Measurements from ENCODE around the gene LRRN4. TPM values are rescaled to one million over a fixed set of nuclear protein-coding genes. Genes with fewer than 3 reads are reported as not detected.
"Not testable (repeated sequence)": the region's sequence is repeated elsewhere in the genome, so short reads cannot be mapped to it uniquely, and the experiment has no call there.

The LRRN4 gene
- total RNA-seq, 4 donors from 2014 or later: not detected

DNA sequence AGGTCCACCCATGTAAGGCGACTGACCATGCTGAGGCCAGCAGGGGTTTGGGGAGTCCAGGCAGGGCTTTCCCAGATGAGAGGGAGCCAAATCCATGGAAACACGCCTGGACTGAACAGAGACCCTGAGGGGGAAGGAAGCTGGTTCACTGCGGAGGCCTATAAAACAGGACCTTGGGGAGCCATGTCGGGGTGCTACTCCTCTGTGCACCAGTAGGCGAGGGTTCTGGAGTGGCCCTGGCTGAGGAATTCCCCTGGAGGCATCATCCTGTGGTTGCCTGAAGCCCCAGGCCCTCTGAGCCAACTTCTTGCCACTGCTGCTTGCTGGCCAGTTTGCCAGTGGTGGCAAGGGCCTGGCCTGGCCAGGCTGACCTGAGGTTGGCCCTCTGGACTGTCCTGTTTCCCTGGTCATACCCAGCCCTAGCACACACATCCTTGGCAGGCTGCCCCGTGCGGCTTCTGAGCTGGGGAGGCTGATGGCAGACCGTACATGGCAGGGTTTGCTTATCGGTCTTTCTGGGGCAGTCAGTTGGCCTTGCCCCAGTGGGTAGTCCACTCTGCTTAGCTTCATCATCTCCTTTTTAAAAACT is 2.2 kb upstream of the LRRN4 start:
- Histone ChIP-seq H3K36me3 (no peaks in the 10 kb centered on the region), H3K4me1 (peaks cover 4 to 22% of the 10 kb centered on the region in 2 donors), H3K27me3 (no peaks in the 10 kb centered on the region), H3K27ac (no peak overlapping the region), H3K9me3 (no peaks in the 10 kb centered on the region), H3K4me3 (replicated peaks in 1 of 3) (no peak overlapping the region)
- DNase-seq: no peak
- no peak for TF ChIP-seq POLR2A (IDR thresholded peaks at IDR 0.05)
- TF ChIP-seq, protein P1, sequence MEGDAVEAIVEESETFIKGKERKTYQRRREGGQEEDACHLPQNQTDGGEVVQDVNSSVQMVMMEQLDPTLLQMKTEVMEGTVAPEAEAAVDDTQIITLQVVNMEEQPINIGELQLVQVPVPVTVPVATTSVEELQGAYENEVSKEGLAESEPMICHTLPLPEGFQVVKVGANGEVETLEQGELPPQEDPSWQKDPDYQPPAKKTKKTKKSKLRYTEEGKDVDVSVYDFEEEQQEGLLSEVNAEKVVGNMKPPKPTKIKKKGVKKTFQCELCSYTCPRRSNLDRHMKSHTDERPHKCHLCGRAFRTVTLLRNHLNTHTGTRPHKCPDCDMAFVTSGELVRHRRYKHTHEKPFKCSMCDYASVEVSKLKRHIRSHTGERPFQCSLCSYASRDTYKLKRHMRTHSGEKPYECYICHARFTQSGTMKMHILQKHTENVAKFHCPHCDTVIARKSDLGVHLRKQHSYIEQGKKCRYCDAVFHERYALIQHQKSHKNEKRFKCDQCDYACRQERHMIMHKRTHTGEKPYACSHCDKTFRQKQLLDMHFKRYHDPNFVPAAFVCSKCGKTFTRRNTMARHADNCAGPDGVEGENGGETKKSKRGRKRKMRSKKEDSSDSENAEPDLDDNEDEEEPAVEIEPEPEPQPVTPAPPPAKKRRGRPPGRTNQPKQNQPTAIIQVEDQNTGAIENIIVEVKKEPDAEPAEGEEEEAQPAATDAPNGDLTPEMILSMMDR (IDR thresholded peaks at IDR 0.05): no peak
- intact Hi-C loops (cut with DNase I): no loop called here
- 89 to 96% methylated on average over 7 to 9 of the region's 9 CpGs for WGBS, 2 donors

DNA sequence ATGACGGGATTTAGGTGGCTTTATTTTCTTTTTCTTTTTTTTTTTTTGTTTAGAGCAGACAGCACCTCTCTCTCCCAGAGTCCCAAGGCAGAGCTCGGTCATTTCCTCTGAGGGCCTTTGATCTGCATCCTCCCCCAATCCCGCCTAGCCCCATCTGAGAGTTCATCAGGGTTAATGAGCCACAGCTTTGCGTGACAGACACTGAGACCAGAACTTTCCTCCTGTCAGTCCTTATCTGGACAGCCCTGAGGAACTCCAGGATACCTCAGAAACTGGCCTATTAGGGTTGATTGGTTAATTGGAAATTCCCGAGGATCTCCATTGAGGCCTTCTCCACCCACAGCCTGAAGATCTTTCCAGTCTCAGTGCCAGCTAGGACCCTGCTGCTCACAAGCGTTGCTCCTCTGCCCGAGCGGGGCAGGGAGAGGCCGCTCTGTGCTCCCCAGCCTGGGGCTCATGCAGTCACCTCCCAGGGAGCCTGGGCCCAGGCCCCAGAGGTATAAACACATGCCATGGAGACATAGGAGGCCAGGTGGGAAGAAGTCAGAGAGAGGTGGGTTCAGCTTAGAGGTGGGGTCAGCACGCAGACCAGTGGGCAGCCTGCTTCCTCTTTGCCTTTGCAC is 1.4 kb upstream of the LRRN4 start:
- H3K4me1 ChIP-seq: peaks cover 4 to 22% of the 10 kb centered on the region in 2 donors
- H3K4me3 ChIP-seq (replicated peaks in 1 of 3): no peak overlapping the region
- no peaks in the 10 kb centered on the region for H3K9me3 ChIP-seq
- TF ChIP-seq, protein P1 (IDR thresholded peaks at IDR 0.05): no peak
- TF ChIP-seq POLR2A (IDR thresholded peaks at IDR 0.05): no peak
- intact Hi-C loops (cut with DNase I): no loop called here
- no peaks in the 10 kb centered on the region for H3K36me3 ChIP-seq
- WGBS, 2 donors: 85 to 87% methylated on average over 9 to 10 of the region's 10 CpGs
- H3K27ac ChIP-seq: no peak overlapping the region
- DNase-seq: no peak
- no peaks in the 10 kb centered on the region for H3K27me3 ChIP-seq

DNA sequence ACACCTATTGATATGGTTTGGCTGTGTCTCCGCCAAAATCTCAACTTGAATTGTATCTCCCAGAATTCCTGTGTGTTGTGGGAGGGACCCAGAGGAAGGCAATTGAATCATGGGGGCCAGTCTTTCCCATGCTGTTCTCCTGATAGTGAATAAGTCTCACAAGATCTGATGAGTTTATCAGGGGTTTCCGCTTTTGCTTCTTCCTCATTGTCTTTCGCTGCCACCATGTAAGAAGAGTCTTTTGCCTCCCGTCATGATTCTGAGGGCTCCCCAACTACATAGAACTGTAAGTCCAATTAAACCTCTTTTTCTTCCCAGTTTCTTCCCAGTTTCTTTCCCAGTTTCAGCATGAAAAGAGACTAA is 810 bp upstream of the LRRN4 start:
- H3K27ac ChIP-seq; DNase-seq; intact Hi-C loops (cut with DNase I); H3K4me3 ChIP-seq (replicated peaks in 1 of 3); H3K36me3 ChIP-seq; H3K27me3 ChIP-seq; H3K9me3 ChIP-seq: not testable (repeated sequence)
- 85 to 86% methylated on average over 4 of the region's 4 CpGs for WGBS, 2 donors
- H3K4me1 ChIP-seq: peaks cover 4 to 22% of the 10 kb centered on the region in 2 donors

DNA sequence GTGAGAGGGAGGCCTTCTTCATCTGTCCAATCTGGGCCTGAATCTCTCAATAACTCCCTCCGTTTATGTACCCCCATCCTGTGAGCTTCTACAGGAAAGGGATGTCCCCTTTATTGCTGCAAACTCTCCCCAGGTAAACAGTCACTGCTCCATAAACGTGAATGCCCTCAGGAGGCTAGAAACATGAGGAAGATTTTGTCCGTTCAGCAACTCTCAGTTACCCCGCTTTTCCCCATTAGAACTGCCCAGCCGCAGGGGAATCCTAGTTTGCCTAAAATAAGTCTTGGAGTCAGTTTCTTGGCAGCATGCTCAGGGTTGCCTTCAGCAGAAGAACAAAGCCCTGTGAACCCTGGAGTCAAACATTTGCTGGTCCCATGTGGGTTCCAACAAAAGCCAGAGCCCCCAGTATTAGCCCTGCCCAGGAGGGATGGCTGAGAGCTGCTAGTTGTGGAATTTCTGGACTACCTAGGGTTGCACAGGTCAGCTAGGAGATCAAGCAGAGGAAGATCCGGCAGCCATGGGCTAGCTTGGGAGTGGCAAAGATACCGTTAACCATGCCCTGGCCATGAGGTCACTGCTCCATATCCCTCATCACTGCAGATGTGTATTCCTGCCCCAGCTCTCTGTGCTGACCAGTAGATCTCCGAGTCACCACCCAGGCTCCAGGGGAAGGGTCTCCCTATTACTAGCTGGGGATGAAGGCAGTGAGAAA is 640 bp downstream of the LRRN4 start:
- WGBS, 2 donors: 60 to 63% methylated on average over 6 to 8 of the region's 8 CpGs
- intact Hi-C loops (cut with DNase I): no loop called here
- no peaks in the 10 kb centered on the region for H3K36me3 ChIP-seq
- H3K4me1 ChIP-seq: peaks cover 4 to 22% of the 10 kb centered on the region in 2 donors
- no peak for TF ChIP-seq POLR2A (IDR thresholded peaks at IDR 0.05)
- TF ChIP-seq, protein P1 (IDR thresholded peaks at IDR 0.05): no peak
- H3K9me3 ChIP-seq: no peaks in the 10 kb centered on the region
- H3K4me3 ChIP-seq (replicated peaks in 1 of 3): no peak overlapping the region
- no peaks in the 10 kb centered on the region for H3K27me3 ChIP-seq
- DNase-seq: no peak
- H3K27ac ChIP-seq: no peak overlapping the region

DNA sequence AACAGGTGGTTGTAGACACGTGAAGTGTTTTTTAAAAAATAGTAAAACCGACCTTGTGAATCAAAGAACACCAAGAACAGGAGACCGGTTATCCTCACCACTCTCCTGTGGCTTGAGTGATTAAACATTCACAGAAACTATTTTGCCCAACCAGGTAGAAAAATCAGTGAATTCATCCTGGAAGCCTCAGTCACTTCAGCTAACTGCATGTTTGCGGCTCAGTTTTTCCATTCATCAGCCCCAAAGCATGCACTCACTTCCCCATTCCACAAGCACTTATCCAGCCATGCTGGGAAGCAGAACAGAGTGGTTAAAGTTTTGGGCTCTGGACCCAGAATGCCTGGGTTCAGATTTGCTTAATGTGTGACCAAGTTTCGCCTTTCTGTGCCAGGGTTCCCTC is 2.4 kb downstream of the LRRN4 start:
- Histone ChIP-seq H3K27ac (no peak overlapping the region), H3K4me3 (replicated peaks in 1 of 3) (no peak overlapping the region), H3K9me3 (no peaks in the 10 kb centered on the region), H3K4me1 (peaks cover 4 to 22% of the 10 kb centered on the region in 2 donors), H3K27me3 (no peaks in the 10 kb centered on the region), H3K36me3 (no peaks in the 10 kb centered on the region)
- intact Hi-C loops (cut with DNase I): no loop called here
- no peak for TF ChIP-seq POLR2A (IDR thresholded peaks at IDR 0.05)
- TF ChIP-seq, protein P1 (IDR thresholded peaks at IDR 0.05): no peak
- no peak for DNase-seq
- 31 to 52% methylated on average over 5 of the region's 5 CpGs for WGBS, 2 donors
